HPDE6-E6E7 (cell line): ENCODE measurements around the gene GGCX.
"Not testable (repeated sequence)": the region's sequence is repeated elsewhere in the genome, so short reads cannot be mapped to it uniquely, and the experiment has no call there.

Source experiments
- DNase-seq: peaks from one replicate; pipeline ENCODE4 v3.0.0; 2011; ENCODE audit warnings: missing footprints; ENCODE audit errors: extremely low spot score

GGCX gene

DNA sequence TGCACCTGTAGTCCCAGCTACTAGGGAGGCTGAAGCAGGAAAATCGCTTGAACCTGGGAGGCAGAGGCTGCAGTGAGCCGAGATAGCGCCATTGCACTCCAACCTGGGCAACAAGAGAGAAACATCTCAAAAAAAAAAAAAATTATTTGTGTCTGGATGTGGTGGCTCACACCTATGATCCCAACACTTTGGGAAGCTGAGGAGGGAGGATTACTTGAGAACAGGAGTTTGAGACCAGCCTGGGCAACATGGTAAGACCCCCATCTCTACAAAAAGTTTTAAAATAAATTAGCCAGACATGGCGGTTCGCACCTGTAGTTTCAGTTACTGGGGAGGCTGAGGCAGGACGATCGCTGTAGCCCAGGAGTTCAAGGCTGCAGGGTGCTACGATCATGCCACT is 14.4 kb upstream of the GGCX start:
- DNase-seq: no peak

DNA sequence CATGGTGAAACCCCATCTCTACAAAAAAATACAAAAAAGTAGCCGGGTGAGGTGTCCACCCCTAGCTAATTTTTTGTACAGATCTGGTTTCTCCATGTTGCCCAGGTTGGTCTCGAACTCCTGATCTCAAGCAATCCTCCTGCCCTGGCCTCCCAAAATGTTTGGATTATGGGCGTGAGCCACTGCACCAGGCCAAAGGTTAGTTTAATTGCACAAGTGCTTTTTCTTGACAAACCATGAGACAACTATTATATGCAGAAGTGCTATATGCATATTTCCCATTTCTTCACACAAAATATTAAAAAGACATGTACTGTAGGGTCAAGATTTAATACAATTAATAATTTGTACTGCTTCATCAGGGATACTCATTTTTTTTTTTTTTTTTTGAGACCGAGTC is 5.0 kb upstream of the GGCX start:
- no peak for DNase-seq

DNA sequence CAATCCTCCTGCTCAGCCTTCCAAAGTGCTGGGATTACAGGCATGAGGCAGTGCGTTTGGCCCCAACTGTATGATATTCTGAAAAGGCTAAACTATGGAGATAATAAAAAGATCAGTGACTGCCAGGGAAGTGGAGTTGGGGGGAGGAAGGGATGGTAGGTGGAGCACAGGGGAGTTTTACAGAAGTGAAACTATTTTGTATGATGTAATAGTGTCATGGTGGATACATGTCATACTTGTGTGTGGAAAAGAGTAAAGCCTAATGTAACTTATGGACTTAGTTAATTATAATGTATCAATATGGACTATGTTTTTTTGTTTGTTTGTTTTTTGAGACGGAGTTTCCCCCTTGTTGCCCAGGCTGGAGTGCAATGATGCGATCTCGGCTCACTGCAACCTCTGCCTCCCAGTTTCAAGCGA is 2.9 kb upstream of the GGCX start:
- no peak for DNase-seq

DNA sequence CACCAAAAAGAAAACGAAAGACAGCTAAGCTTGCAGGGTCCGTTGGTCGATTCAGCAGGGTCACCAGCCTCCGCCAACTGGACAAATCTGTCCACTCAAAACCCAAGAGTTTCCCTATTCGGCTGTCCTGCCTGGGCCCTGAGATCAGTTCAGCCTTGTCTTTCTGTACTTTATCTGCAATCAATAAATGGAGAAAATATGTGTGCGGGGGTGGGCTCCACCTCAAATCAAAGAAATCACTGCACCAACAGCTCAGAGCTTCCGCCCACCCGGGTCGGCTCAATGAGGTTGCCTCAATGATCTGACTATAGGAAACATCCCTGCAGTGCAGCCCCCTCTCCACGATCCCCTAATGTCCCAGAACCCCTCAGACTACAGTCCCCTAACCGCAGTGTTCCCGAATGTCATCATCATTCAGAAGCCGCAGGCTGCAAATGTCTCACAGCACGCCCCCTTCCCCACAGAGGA is 447 bp downstream of the GGCX start:
- no peak for DNase-seq

DNA sequence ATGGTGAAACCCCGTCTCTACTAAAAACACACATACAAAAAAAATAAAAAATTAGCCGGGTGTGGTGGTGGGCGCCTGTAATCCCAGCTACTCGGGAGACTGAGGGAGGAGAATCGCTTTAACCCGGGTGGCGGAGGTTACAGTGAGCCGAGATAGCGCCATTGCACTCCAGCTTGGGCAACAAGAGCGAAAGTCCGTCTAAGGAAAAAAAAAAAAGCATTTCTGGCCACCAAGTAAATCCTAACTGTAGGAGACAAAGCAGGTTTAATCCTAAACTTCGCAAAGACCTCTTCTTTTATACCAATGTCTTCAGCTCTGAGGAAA is 928 bp downstream of the GGCX start:
- DNase-seq: not testable (repeated sequence)

DNA sequence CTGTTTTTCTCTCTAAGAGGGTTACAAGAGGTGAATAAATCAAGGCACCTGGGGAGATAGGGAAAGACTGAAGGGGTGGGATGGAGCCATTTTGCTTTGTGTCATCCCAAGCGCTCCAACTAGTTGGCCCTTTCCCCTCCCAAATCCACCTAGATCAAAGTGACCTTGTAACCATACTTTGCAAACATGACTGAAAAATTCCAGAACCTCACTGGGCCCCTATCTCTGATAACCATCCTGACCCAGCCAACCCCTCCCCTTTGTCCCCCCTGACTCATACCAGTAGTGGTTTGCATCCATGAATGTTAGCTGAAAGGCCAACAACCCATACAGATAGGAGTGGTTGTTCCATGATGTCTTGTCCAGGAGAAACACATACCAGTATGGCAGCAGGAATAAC is 3.1 kb downstream of the GGCX start:
- DNase-seq: no peak

DNA sequence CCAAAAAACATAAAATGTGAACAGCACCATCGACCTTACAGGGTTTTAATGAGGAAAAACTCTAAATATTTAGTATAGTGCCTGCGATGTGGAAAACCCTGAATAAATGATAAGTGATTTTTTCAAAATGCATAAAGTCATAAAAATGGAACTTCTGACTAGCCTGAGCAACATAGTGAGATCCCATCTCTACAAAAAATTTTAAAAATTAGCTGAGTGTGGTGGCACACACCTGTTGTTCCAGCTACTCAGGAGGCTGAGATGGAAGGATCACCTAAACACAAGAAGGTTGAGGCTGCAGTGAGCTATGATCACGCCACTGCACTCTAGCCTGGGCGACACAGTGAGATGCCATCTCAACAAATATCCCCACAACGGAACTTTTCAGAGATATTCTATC is 4.2 kb downstream of the GGCX start:
- DNase-seq: no peak

DNA sequence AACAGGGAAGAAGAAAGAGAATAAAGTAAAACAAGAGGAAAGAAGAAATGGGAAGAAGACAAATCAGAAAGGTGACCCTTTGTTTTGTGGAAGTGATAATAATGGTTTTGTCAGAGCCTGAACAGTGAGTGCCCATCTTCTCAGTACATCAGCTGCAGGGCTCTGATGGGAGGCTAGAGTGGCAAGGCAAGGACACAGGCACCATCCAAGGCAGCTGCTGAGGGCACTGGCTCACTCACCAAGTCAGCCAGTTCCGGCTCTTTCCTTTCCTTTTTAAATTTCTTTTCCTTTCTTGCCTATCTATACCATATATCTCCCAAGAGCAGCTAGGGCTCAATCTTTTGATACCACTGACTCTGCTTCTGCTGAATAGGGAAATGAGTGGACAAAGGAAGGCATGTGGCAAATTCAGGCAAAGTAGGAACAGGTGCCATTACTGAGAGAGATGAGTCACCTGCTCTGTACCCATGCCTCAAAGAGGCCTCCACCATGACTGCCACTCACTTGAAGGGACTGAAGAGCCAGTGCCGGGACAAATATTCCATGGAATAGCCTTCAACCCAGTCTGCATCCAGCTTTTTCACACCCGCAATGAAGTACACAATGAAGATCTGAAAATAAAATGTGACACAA is 6.2 kb downstream of the GGCX start:
- no peak for DNase-seq

DNA sequence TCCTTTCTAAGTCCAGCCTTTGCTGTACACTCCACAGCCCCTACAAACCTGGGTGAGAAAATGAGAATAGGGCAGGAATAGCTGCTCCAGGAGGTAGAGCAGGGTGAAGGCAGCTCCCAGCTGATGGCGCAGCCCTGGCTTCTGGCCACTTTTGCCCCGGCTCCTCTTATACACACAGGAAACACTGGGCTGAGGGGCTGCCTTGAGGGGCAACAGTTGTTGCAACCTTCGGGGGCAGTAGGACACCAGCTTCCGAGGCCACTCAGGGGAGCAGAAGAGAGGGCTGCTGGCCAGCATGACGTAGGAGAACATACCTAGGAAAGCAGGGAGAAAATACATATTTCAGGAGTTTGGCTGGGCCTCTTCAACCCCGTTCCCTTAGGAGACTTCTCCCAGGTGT is 8.1 kb downstream of the GGCX start:
- DNase-seq: no peak

DNA sequence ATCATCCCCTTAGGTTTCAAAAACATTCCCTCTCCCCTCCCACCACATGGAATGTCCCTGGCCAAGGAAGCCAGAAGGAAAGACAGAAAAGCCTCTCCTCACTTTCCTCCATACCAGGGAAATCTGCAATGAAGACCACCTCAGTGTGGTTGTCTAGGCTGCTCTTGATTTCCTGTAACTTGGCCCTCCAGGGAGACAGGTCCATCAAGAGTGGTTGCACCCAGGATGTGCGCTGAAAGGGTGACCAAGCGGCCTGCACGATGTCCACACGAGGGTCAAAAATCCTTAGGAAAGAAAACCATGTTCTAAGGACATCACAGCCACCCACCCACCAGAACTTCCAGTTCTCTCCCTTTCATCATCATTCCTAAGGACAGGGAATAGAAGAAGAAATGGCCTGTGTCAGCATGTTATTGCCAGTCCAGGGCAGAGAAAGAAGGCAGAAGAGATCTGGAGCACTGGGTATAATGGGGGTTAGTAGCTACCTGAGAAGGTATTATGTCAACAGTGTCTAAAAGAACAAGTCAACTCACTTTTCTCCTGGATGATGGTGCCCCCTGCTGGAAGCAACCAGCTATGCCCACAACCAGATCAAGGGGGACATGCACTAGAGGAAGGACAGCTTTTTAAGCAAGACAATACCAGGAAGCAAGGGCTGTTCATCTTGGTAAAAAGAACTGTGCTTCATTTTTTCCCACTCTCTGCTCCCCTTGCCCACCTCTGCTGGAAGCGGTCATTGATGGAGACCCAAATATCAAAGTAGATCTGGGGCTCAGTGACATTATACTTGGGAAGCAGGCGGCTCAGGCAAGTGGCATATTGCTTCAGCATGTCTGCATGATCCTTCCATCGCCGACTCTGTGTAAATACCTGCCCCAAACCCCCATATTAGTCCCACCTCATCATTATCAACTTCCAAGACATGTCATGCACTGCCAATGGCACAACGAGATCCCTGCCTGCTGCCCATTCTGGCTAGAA is 9.3 kb downstream of the GGCX start:
- no peak for DNase-seq

DNA sequence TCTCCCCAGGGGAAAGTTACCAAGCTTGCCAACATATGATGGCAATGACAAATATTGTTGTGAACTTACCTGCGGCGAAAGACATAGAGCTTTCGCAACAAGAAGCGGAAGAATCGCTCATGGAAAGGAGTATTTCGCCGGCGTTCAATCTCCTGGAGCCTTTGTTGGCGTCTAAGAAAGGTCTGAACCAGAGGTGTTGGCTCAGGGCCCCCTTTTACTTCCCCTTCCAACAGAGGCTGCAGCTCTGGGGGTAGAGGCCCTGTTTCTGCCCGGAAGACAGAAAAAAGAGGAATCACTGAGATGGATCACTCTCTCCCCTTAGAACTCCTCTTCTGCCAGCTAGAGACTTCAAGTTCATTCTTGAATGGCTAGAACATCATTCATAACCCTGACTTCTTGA is 10.8 kb downstream of the GGCX start:
- no peak for DNase-seq

DNA sequence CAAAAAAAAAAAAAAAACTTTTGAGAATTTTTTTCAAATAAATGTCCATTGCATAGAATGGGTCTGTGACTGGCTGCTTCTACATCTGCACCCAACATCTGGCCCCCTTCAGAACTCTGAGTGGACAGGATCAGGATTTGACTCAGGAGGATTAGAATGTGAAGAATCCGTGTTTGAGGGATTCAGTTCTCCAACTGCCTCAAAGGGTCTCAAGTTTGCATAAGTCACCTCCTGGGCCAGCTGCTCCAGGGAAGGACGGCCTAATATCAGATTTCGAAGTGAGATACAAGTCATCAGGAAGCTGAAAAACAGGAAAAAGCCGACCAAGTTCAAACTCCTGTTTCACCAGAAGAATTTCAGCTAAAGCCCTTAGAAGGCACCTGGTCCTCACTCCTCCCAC is 11.5 kb downstream of the GGCX start:
- DNase-seq: no peak

DNA sequence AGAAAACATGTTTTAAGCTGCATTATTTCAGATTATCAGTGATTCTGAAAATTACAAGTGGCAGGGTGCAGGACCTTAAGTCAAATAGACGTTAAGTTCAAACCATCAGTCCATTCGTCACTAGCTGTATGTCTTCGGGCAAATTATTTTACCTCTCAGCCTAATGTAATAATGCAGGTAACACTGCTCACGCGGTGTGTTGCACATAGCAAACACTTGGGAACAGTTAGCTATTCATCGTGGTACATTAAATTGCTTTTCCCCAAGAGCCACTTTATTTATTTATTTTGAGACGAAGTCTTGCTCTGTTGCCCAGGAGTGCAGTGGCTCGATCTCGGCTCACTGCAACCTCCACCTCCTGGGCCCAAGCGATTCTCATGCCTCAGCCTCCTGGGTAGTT is 12.2 kb downstream of the GGCX start:
- no peak for DNase-seq

DNA sequence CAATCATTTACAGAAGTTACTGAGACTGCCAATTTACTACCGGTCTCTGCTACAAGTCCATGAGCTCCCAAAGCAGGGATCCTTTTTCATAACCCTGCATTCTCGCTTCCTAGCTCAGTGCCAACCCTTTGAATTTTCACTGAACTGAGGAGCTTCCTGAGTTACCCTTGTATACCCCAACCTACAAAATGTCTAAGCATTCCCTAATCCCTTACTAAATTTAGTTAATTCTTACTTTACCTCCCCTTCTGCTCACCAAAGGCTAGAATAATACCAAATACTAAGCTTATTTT is 12.7 kb downstream of the GGCX start:
- no peak for DNase-seq

DNA sequence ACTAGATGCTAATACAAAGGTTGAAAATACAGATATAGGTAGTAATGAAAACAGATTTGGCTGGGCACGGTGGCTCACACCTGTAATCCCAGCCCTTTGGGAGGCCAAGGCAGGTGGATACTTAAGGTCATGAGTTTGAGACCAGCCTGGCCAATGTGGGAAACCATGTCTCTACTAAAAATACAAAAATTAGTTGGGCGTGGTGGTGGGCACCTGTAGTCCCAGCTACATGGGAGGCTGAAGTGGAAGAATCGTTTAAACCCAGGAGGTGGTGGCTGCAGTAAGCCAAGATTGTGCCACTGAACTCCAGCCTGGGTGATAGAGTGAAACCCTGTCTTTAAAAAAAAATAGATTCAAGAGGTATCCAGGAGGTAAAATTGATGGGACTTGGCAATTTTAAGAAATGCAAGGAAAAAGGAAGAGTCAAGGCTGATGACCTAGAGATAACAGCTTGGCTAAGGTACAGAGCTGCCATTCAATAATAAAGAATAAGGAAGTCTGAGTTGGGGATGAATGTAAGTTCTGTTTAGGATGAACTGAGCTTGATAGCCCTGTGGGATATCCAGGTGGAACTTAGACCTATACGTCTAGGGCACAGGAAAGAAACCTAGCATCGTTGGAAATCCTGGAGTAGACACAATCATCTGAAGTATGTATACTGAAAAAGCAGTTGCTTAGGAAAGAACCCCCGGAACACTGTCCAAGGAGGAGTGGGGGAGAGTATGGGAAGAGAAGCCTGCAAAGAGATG is 13.3 kb downstream of the GGCX start:
- DNase-seq: no peak

DNA sequence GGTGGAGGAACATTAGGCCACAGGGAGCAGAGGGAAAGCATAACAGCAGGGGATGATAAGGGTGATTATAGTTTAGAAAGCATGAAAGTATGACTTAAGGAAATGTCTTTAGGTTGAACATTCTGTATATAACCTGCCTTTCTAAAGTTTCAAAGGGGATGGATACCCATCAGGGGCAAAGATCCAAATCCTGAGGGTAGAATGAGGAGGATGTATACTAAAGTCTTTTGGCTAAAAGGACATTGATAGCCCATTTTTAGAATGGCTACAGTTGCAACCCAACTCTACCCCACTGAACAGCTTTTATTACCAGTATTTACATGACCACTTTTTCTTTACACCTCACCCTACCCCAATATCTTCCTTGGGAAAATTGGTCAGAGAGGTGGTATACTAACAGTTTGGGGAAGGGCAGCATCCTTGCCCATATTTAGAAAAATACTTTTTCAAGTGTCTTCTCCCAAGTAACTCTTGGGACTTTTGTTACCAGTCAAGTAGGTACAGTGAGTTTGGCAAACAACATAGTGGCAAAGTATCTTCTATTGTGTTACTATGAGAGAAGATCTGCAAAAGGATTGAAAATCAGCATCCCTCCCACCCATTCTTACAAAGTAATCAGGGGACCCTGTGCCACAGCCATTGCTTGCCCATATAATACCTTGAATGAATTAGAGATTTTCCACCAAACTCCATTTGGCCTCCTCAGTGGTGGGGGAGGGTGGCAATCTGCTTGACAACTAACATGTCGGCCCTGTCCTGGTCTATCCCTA is 14.0 kb downstream of the GGCX start:
- no peak for DNase-seq

DNA sequence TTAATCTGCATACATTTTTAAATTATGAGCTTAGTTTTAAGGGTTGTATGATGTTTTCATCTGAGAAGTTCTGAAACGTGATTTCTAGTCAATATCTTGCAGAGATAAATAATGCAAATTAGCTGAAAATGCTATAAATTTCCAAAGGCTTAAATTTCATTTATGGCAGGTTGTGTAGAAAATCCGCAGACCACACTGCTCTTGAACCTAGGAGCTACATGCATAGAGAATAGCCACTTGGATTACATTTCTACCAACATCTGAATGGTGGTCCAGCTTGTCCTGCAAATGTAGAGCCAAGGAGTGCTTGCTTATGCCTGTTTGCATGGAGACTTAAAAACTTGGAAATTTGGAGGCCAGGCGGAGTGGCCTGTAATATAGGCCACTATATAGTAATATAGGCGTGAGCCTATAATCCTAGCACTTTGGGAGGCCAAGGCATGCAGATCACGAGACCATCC is 15.5 kb downstream of the GGCX start:
- no peak for DNase-seq

DNA sequence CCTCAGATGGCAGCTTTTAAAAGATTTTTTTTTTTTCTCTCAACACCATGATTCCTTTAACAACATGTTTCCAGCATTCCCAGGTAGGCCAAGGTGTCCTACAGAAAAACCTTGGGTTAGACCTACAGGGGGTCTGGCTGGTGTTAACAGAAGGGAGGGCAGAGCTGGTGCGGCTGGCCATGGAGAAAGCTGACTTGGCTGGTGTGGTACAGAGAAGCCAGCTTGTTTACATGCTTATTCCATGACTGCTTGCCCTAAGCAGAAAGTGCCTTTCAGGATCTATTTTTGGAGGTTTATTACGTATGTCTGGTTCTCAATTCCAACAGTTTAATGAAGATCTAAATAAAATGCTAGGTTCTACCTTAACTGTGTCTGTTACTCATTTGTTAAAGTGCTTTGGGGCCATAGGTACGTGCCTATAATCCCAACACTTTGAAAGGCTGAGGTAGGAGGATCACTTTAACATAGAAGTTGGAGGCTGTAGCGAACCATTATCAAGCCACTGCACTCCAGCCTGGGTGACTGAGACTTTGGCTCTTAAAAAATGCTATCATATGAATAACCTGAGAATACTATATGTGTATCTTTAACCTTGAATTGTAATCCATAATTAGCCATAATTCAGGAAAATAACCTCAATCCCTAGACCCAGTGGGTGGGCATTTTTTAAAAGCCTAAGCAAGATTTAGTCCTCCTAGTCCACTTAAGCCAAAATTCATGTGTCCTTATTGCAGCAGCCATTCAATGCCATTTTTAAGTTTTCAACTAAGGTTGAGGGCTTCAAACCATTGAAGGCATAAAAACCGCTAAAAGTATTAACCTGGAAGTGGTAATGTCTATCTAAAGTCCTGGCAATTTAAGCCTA is 16.1 kb downstream of the GGCX start:
- DNase-seq: not testable (repeated sequence)

DNA sequence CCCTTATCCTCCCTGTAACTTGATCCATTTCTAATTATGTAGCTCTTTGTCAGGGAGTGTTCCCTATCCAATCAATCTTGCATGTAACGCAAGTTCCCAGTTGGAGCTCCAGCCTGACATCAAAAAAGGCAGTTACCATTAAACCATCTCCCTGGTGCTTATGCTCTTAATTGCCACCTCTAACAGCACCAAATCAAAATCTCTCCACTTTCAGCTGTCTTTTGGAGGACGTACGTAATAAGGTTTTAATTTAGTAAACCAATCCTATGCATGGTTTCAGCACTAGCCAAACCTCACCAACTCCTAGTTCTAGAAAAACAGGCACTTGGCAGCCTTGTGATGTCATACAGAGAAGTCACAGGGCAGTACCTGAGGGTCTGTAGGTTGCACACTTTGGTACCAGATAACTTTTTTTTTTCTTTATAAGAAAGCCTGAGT is 17.0 kb downstream of the GGCX start:
- not testable (repeated sequence) for DNase-seq

DNA sequence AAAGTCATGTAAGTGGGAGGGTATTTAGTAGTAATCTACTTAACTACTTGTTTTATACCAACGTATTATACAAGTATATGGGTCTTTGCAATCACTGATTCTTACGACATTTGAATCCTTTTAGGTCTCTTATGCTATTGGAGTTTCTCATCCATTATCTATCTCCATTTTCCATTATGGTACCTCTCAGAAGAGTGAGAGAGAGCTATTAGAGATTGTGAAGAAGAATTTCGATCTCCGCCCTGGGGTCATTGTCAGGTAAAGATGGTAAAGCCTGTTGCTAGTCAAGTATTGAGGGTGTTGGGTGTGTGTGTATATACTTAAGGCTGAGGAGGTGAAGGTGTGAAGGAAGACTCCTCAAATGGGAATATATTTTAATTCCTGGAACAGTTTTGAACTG is 18.5 kb downstream of the GGCX start:
- DNase-seq: no peak
